ENCODE data around the gene SFXN1.
"Not testable (repeated sequence)": the region's sequence is repeated elsewhere in the genome, so short reads cannot be mapped to it uniquely, and the experiment has no call there.

The SFXN1 gene

DNA sequence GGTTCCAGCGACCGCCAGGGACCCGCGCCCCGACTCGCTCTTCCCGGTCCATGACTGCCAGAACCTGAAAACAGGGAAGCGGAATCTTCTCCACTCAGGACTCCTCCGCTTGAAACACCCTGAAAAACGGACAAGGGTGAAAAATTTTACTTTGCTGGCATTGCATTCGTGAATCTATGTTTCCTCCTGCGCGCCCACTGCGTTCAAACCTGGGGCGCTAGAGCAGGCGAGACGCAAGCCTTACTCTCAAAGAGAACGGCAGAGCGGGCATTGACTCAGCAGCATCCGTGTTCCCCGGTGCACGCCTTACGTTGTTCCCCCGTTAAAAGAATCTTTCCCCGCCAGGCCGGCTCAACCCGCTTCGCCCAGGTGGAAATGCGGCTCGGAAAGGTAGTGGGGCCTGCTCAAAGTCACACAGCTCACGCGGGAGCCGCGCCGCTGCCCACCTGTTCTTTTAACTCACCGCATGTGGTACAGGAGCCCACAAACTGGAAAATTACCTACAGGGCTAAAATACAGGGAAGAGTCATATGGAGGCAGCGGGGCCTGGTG lies 33.4 kb upstream of the SFXN1 start:
- H2AFZ ChIP-seq (ENCODE audit: low read length) = no peak overlapping the region
- H3K9me2 ChIP-seq (replicated peaks; ENCODE audit: low read depth, low read length) = no peaks in the 10 kb centered on the region
- no peaks in the 10 kb centered on the region for H3K4me1 ChIP-seq (ENCODE audit: insufficient read depth, low read length, poor library complexity, severe bottlenecking)
- no peak overlapping the region for H3K4me2 ChIP-seq (ENCODE audit: low read depth, low read length, poor library complexity, severe bottlenecking)
- H3K36me3 ChIP-seq (ENCODE audit: insufficient read depth, low read length) = no peaks in the 10 kb centered on the region
- no peaks in the 10 kb centered on the region for H3F3A ChIP-seq (ENCODE audit: low read depth)
- H4K20me1 ChIP-seq (ENCODE audit: insufficient read depth, low read length, poor library complexity, severe bottlenecking) = no peaks in the 10 kb centered on the region
- H3K9ac ChIP-seq (ENCODE audit: low read depth, low read length, poor library complexity, severe bottlenecking) = no peak overlapping the region
- TF ChIP-seq, protein P1, sequence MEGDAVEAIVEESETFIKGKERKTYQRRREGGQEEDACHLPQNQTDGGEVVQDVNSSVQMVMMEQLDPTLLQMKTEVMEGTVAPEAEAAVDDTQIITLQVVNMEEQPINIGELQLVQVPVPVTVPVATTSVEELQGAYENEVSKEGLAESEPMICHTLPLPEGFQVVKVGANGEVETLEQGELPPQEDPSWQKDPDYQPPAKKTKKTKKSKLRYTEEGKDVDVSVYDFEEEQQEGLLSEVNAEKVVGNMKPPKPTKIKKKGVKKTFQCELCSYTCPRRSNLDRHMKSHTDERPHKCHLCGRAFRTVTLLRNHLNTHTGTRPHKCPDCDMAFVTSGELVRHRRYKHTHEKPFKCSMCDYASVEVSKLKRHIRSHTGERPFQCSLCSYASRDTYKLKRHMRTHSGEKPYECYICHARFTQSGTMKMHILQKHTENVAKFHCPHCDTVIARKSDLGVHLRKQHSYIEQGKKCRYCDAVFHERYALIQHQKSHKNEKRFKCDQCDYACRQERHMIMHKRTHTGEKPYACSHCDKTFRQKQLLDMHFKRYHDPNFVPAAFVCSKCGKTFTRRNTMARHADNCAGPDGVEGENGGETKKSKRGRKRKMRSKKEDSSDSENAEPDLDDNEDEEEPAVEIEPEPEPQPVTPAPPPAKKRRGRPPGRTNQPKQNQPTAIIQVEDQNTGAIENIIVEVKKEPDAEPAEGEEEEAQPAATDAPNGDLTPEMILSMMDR (conservative IDR thresholded peaks at IDR 0.05; ENCODE audit: low read length) = no peak
- no peak for TF ChIP-seq EZH2phosphoT487 (IDR thresholded peaks at IDR 0.05; ENCODE audit: borderline replicate concordance)
- H3K4me3 ChIP-seq (ENCODE audit: low read length, poor library complexity, severe bottlenecking) = no peak overlapping the region
- H3K9me3 ChIP-seq (ENCODE audit: insufficient read depth, low read depth, low read length) = no peaks in the 10 kb centered on the region
- H3K27me3 ChIP-seq (ENCODE audit: insufficient read depth, low read length, poor library complexity, severe bottlenecking) = no peaks in the 10 kb centered on the region
- H3K79me2 ChIP-seq (ENCODE audit: insufficient read depth, low read length) = no peaks in the 10 kb centered on the region

GRCh38 chr5:175446378-175446777 lies 32.0 kb upstream of the SFXN1 start:
- not testable (repeated sequence) for H2AFZ ChIP-seq (ENCODE audit: low read length); H4K20me1 ChIP-seq (ENCODE audit: insufficient read depth, low read length, poor library complexity, severe bottlenecking); H3F3A ChIP-seq (ENCODE audit: low read depth); H3K9me2 ChIP-seq (replicated peaks; ENCODE audit: low read depth, low read length); H3K4me1 ChIP-seq (ENCODE audit: insufficient read depth, low read length, poor library complexity, severe bottlenecking); H3K4me3 ChIP-seq (ENCODE audit: low read length, poor library complexity, severe bottlenecking); H3K4me2 ChIP-seq (ENCODE audit: low read depth, low read length, poor library complexity, severe bottlenecking); H3K9me3 ChIP-seq (ENCODE audit: insufficient read depth, low read depth, low read length); H3K79me2 ChIP-seq (ENCODE audit: insufficient read depth, low read length); H3K9ac ChIP-seq (ENCODE audit: low read depth, low read length, poor library complexity, severe bottlenecking); H3K36me3 ChIP-seq (ENCODE audit: insufficient read depth, low read length); H3K27me3 ChIP-seq (ENCODE audit: insufficient read depth, low read length, poor library complexity, severe bottlenecking)

DNA sequence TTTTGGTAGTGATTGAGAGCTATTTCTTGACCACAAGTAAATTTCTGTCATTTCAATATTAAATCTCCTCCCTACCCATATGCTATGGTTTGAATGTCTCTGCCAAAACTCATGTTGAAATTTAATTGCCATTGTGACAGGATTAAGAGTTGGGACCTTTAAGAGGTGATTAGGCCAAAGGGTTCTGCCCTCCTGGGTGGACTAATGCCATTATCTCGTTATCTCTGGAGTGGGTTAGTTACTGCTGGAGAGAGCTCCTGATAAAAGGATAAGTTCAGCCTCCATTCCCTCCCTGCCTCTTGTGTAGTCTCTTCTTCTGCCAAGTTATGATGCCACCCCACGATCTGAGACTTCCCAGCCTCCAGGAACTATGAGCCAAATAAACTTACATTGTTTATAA lies 30.8 kb upstream of the SFXN1 start:
- no peaks in the 10 kb centered on the region for H3K9me3 ChIP-seq (ENCODE audit: insufficient read depth, low read depth, low read length)
- no peaks in the 10 kb centered on the region for H3K36me3 ChIP-seq (ENCODE audit: insufficient read depth, low read length)
- TF ChIP-seq EZH2phosphoT487 (IDR thresholded peaks at IDR 0.05; ENCODE audit: borderline replicate concordance) = no peak
- TF ChIP-seq, protein P1 (conservative IDR thresholded peaks at IDR 0.05; ENCODE audit: low read length) = no peak
- no peaks in the 10 kb centered on the region for H4K20me1 ChIP-seq (ENCODE audit: insufficient read depth, low read length, poor library complexity, severe bottlenecking)
- no peaks in the 10 kb centered on the region for H3K27me3 ChIP-seq (ENCODE audit: insufficient read depth, low read length, poor library complexity, severe bottlenecking)
- no peak overlapping the region for H2AFZ ChIP-seq (ENCODE audit: low read length)
- no peaks in the 10 kb centered on the region for H3K79me2 ChIP-seq (ENCODE audit: insufficient read depth, low read length)
- no peaks in the 10 kb centered on the region for H3K9me2 ChIP-seq (replicated peaks; ENCODE audit: low read depth, low read length)
- no peak overlapping the region for H3K4me3 ChIP-seq (ENCODE audit: low read length, poor library complexity, severe bottlenecking)
- H3K9ac ChIP-seq (ENCODE audit: low read depth, low read length, poor library complexity, severe bottlenecking) = no peak overlapping the region
- H3F3A ChIP-seq (ENCODE audit: low read depth) = no peaks in the 10 kb centered on the region
- H3K4me1 ChIP-seq (ENCODE audit: insufficient read depth, low read length, poor library complexity, severe bottlenecking) = no peaks in the 10 kb centered on the region
- no peak overlapping the region for H3K4me2 ChIP-seq (ENCODE audit: low read depth, low read length, poor library complexity, severe bottlenecking)

- no peaks in the 10 kb centered on the region for H3K4me1 ChIP-seq (ENCODE audit: insufficient read depth, low read length, poor library complexity, severe bottlenecking)
- H3K9me3 ChIP-seq (ENCODE audit: insufficient read depth, low read depth, low read length) = no peaks in the 10 kb centered on the region
- no peaks in the 10 kb centered on the region for H3K79me2 ChIP-seq (ENCODE audit: insufficient read depth, low read length)
- no peak overlapping the region for H3K9ac ChIP-seq (ENCODE audit: low read depth, low read length, poor library complexity, severe bottlenecking)
- no peak overlapping the region for H2AFZ ChIP-seq (ENCODE audit: low read length)
- no peak overlapping the region for H3K4me3 ChIP-seq (ENCODE audit: low read length, poor library complexity, severe bottlenecking)
- no peaks in the 10 kb centered on the region for H3K9me2 ChIP-seq (replicated peaks; ENCODE audit: low read depth, low read length)
- TF ChIP-seq, protein P1 (conservative IDR thresholded peaks at IDR 0.05; ENCODE audit: low read length) = no peak
- no peak for TF ChIP-seq EZH2phosphoT487 (IDR thresholded peaks at IDR 0.05; ENCODE audit: borderline replicate concordance)
- H3K27me3 ChIP-seq (ENCODE audit: insufficient read depth, low read length, poor library complexity, severe bottlenecking) = no peaks in the 10 kb centered on the region
- no peaks in the 10 kb centered on the region for H3F3A ChIP-seq (ENCODE audit: low read depth)
- no peaks in the 10 kb centered on the region for H3K36me3 ChIP-seq (ENCODE audit: insufficient read depth, low read length)
- no peaks in the 10 kb centered on the region for H4K20me1 ChIP-seq (ENCODE audit: insufficient read depth, low read length, poor library complexity, severe bottlenecking)
- no peak overlapping the region for H3K4me2 ChIP-seq (ENCODE audit: low read depth, low read length, poor library complexity, severe bottlenecking)
Observed at GRCh38 chr5:175448276-175448675, 30.1 kb upstream of the SFXN1 start.

All from Loucy (cell line).